Lower lobe of right lung (tissue), 2 donors: ENCODE data around the gene TESMIN. TPM values are rescaled to one million over a fixed set of nuclear protein-coding genes. Genes with fewer than 3 reads are reported as not detected.

Source experiments
- ATAC-seq, 2 donors: fragments of 200-7000 bp; cut with Tn5 transposase; one replicate each; pipeline ENCODE4 v1.9.1; 2020 to 2022; ENCODE audit warnings: mild to moderate bottlenecking in 2 of 2, moderate library complexity in 2 of 2
- DNase-seq: peaks from one replicate; pipeline ENCODE4 v3.0.0-alpha.2; 2020
- H3K27ac ChIP-seq: fragments of 200-600 bp; one replicate; pipeline ENCODE4 v1.8.0; 2022
- H3K27me3 ChIP-seq: fragments of 200-600 bp; one replicate; pipeline ENCODE4 v1.8.0; 2022; ENCODE audit warnings: low read depth
- H3K36me3 ChIP-seq: fragments of 200-600 bp; one replicate; pipeline ENCODE4 v1.8.0; 2022; ENCODE audit warnings: mild to moderate bottlenecking
- H3K4me1 ChIP-seq: fragments of 200-600 bp; one replicate; pipeline ENCODE4 v1.8.0; 2022
- H3K4me3 ChIP-seq: fragments of 200-600 bp; one replicate; pipeline ENCODE4 v1.8.0; 2022; ENCODE audit warnings: mild to moderate bottlenecking
- H3K9me3 ChIP-seq: fragments of 200-600 bp; one replicate; pipeline ENCODE4 v1.8.0; 2022
- CTCF ChIP-seq: fragments of 200-600 bp; IDR thresholded peaks from one replicate; pipeline ENCODE4 v1.8.0; 2022; ENCODE audit warnings: antibody characterized with exemption, mild to moderate bottlenecking
- intact Hi-C: fragments of 100-400 bp; cut with DNase I; formaldehyde crosslinking; loops from one replicate; pipeline ENCODE4 v1.11.0; 2022
- total RNA-seq: library from RNA; stranded (reverse); fragmentation: NEBNext Ultra II Directional; extraction: Animal tissue kit (Norgen Biotek cat#: 25700); gene quantifications from one replicate; pipeline ENCODE4 v1.2.1, GENCODE V29; 2021
- donor health status: DM: no; HTN: yes; CAD: no; lungs with severe emphysema.

TESMIN gene
- total RNA-seq, 1 donor from 2014 or later: 1.9 TPM

GRCh38 chr11:68743539-68743938, 7.8 kb downstream of the TESMIN start:
- intact Hi-C loops: no loop called here
- H3K9me3 ChIP-seq: no peaks in the 10 kb centered on the region
- DNase-seq (no peak), ATAC-seq (peak; percentile 90 to 95)
- no peak overlapping the region for H3K27ac ChIP-seq
- no peak for TF ChIP-seq CTCF
- no peaks in the 10 kb centered on the region for H3K36me3 ChIP-seq
- H3K4me3 ChIP-seq: no peak overlapping the region
- H3K27me3 ChIP-seq: no peaks in the 10 kb centered on the region
- H3K4me1 ChIP-seq: no peaks in the 10 kb centered on the region

GRCh38 chr11:68741463-68741862, 9.9 kb downstream of the TESMIN start:
- Histone ChIP-seq H3K27ac (no peak overlapping the region), H3K4me1 (no peaks in the 10 kb centered on the region), H3K9me3 (no peaks in the 10 kb centered on the region), H3K4me3 (no peak overlapping the region), H3K36me3 (no peaks in the 10 kb centered on the region), H3K27me3 (no peaks in the 10 kb centered on the region)
- ATAC-seq (no peak), DNase-seq (no peak)
- TF ChIP-seq CTCF: no peak
- intact Hi-C loops: no loop called here

GRCh38 chr11:68735646-68736045, 15.7 kb downstream of the TESMIN start:
- no peaks in the 10 kb centered on the region for H3K27me3 ChIP-seq
- no peaks in the 10 kb centered on the region for H3K36me3 ChIP-seq
- intact Hi-C loops: no loop called here
- no peaks in the 10 kb centered on the region for H3K9me3 ChIP-seq
- no peak overlapping the region for H3K4me3 ChIP-seq
- ATAC-seq: peak in 1 of 2 donors; percentile 37
- TF ChIP-seq CTCF: no peak
- H3K4me1 ChIP-seq: no peaks in the 10 kb centered on the region
- H3K27ac ChIP-seq: no peak overlapping the region
- no peak for DNase-seq

- Histone ChIP-seq H3K4me3 (no peak overlapping the region), H3K9me3 (no peaks in the 10 kb centered on the region), H3K27ac (no peak overlapping the region), H3K27me3 (no peaks in the 10 kb centered on the region), H3K36me3 (no peaks in the 10 kb centered on the region), H3K4me1 (no peaks in the 10 kb centered on the region)
- ATAC-seq (peak in 1 of 2 donors; percentile 55), DNase-seq (peak; percentile 54)
- intact Hi-C loops: no loop called here
- no peak for TF ChIP-seq CTCF
Measured at GRCh38 chr11:68735125-68735524, 16.2 kb downstream of the TESMIN start.

GRCh38 chr11:68734111-68734510, 17.2 kb downstream of the TESMIN start:
- Histone ChIP-seq H3K4me3 (no peak overlapping the region), H3K27me3 (no peaks in the 10 kb centered on the region), H3K4me1 (no peaks in the 10 kb centered on the region), H3K9me3 (no peaks in the 10 kb centered on the region), H3K27ac (no peak overlapping the region), H3K36me3 (no peaks in the 10 kb centered on the region)
- DNase-seq (no peak), ATAC-seq (no peak)
- no peak for TF ChIP-seq CTCF
- intact Hi-C loops: no loop called here

GRCh38 chr11:68727783-68728182, 23.5 kb downstream of the TESMIN start:
- TF ChIP-seq CTCF: no peak
- no peak for ATAC-seq
- intact Hi-C loops: no loop called here

More at GRCh38 chr11:68727783-68728182, 23.5 kb downstream of the TESMIN start:
- Histone ChIP-seq H3K9me3 (no peaks in the 10 kb centered on the region), H3K4me3 (no peak overlapping the region), H3K4me1 (no peaks in the 10 kb centered on the region), H3K27me3 (no peaks in the 10 kb centered on the region), H3K36me3 (no peaks in the 10 kb centered on the region), H3K27ac (no peak overlapping the region)
- no peak for DNase-seq
